Caco-2 (cell line): ENCODE data around the gene PLSCR5. TPM values are rescaled to one million over a fixed set of nuclear protein-coding genes. Genes with fewer than 3 reads are reported as not detected.
A peak's percentile ranks its signal among the peaks of the same experiment; 100 is the strongest.

Source experiments
- BruUV-seq: library from RNA; stranded (reverse); fragments of 400-500 nt; replicated peaks from 2 replicates; lab custom pipeline; 2021; lab: Mats Ljungman, UMichigan
- CTCF ChIA-PET: fragments of 300-600 bp; sonication (Branson Sonifier 250); formaldehyde crosslinking; loops from one replicate; lab custom pipeline; 2022; ENCODE audit warnings: antibody characterized with exemption; lab: Charles Lee
- POLR2A ChIA-PET: fragments of 300-600 bp; sonication (Branson Sonifier 250); formaldehyde crosslinking; loops from one replicate; lab custom pipeline; 2022; ENCODE audit warnings: antibody characterized with exemption; lab: Charles Lee
- DNase-seq, 2 experiments: peaks; one replicate each; pipeline versions ENCODE4 v3.0.0 to v3.0.0-alpha.2; 2020 to 2022
- H3K27me3 ChIP-seq: replicated peaks from 2 replicates; pipeline ENCODE4 v1.6.0; 2011; ENCODE audit warnings: low read length; ENCODE audit not compliant: control insufficient read depth, insufficient read depth
- H3K36me3 ChIP-seq: 2 replicates; pipeline ENCODE4 v1.5.1; 2011; ENCODE audit warnings: low read length; ENCODE audit not compliant: control insufficient read depth, insufficient read depth
- H3K4me1 ChIP-seq: fragments of 250-450 bp; sonication (Bioruptor Pico); 2 replicates; pipeline ENCODE4 v1.5.1; 2020; ENCODE audit warnings: mild to moderate bottlenecking
- H3K4me3 ChIP-seq: 2 replicates; pipeline ENCODE4 v1.5.1; 2011; ENCODE audit warnings: low read depth, mild to moderate bottlenecking, control low read depth, low read length
- H3K9me3 ChIP-seq: fragments of 250-450 bp; sonication (Bioruptor Pico); 2 replicates; pipeline ENCODE4 v1.5.1; 2020; ENCODE audit warnings: mild to moderate bottlenecking, moderate library complexity
- H3K27ac Mint-ChIP-seq: one replicate; pipeline ENCODE4 v1.8.0; 2022; ENCODE audit warnings: mixed read lengths; ENCODE audit not compliant: unreplicated experiment
- H3K27me3 Mint-ChIP-seq: one replicate; pipeline ENCODE4 v1.8.0; 2022; ENCODE audit warnings: mixed read lengths; ENCODE audit not compliant: insufficient read depth, unreplicated experiment
- H3K36me3 Mint-ChIP-seq: one replicate; pipeline ENCODE4 v1.8.0; 2022; ENCODE audit warnings: mild to moderate bottlenecking, mixed read lengths; ENCODE audit not compliant: insufficient read depth, unreplicated experiment
- H3K4me1 Mint-ChIP-seq: one replicate; pipeline ENCODE4 v1.8.0; 2022; ENCODE audit warnings: low read depth, mixed read lengths; ENCODE audit not compliant: unreplicated experiment
- H3K4me3 Mint-ChIP-seq: one replicate; pipeline ENCODE4 v1.8.0; 2022; ENCODE audit warnings: mild to moderate bottlenecking, moderate library complexity, mixed read lengths; ENCODE audit not compliant: unreplicated experiment
- H3K9me3 Mint-ChIP-seq: one replicate; pipeline ENCODE4 v1.8.0; 2022; ENCODE audit warnings: mixed read lengths; ENCODE audit not compliant: unreplicated experiment
- CTCF ChIP-seq, 2 experiments: fragments of 200-600 bp in 1 of 2; IDR thresholded peaks; 1 replicate in 1 of 2; 2 replicates in 1 of 2; pipeline versions ENCODE4 v1.5.1 to v1.8.0; 2011 to 2022; ENCODE audit warnings: antibody characterized with exemption in 1 of 2, control low read depth in 1 of 2, inconsistent platforms in 1 of 2, low read depth in 1 of 2, low read length in 1 of 2, mild to moderate bottlenecking in 1 of 2, moderate library complexity in 1 of 2; ENCODE audit not compliant: insufficient read depth in 1 of 2, severe bottlenecking in 1 of 2, unreplicated experiment in 1 of 2
- intact Hi-C: fragments of 100-400 bp; cut with micrococcal nuclease; formaldehyde crosslinking; loops from one replicate; pipeline ENCODE4 v1.10.0; 2022; ENCODE audit not compliant: unreplicated experiment
- total RNA-seq: library from RNA; stranded (reverse); gene quantifications from 2 replicates; pipeline ENCODE4 v1.2.3, GENCODE V29; 2022

The PLSCR5 gene
- total RNA-seq, 1 experiment from 2014 or later: not detected

- Mint-ChIP-seq H3K36me3 (no peaks in the 10 kb centered on the region), H3K27ac (no peak overlapping the region), H3K27me3 (no peaks in the 10 kb centered on the region), H3K4me3 (no peak overlapping the region), H3K4me1 (no peaks in the 10 kb centered on the region), H3K9me3 (no peaks in the 10 kb centered on the region)
- no peak for DNase-seq
- no peaks in the 10 kb centered on the region for H3K9me3 ChIP-seq
- H3K4me3 ChIP-seq: no peak overlapping the region
- no peaks in the 10 kb centered on the region for H3K36me3 ChIP-seq
- no TSS peak for BruUV-seq
- POLR2A ChIA-PET: no interaction called here
- H3K4me1 ChIP-seq: no peaks in the 10 kb centered on the region
- no peak for TF ChIP-seq CTCF (IDR thresholded peaks at IDR 0.05; ENCODE audit: insufficient read depth in 1 of 2, low read depth in 1 of 2, low read length in 1 of 2, severe bottlenecking in 1 of 2, unreplicated experiment in 1 of 2)
- intact Hi-C loops: no loop called here
- no peaks in the 10 kb centered on the region for H3K27me3 ChIP-seq
- CTCF ChIA-PET: no interaction called here
These were observed 41.1 kb upstream of the PLSCR5 start for GRCh38 chr3:146646261-146646660.

- no peaks in the 10 kb centered on the region for H3K9me3 ChIP-seq
- H3K9me3 Mint-ChIP-seq: no peaks in the 10 kb centered on the region
- H3K4me3 Mint-ChIP-seq: no peak overlapping the region
- H3K27me3 Mint-ChIP-seq: no peaks in the 10 kb centered on the region
- H3K36me3 Mint-ChIP-seq: no peaks in the 10 kb centered on the region
- ChIA-PET POLR2A (no interaction called here), CTCF (no interaction called here)
- BruUV-seq: no TSS peak
- H3K27ac Mint-ChIP-seq: no peak overlapping the region
- no peak overlapping the region for H3K4me3 ChIP-seq
- no peaks in the 10 kb centered on the region for H3K27me3 ChIP-seq
- peaks cover 6% of the 10 kb centered on the region for H3K4me1 ChIP-seq
- peak; percentile 33 to 54 for TF ChIP-seq CTCF (IDR thresholded peaks at IDR 0.05; ENCODE audit: insufficient read depth in 1 of 2, low read depth in 1 of 2, low read length in 1 of 2, severe bottlenecking in 1 of 2, unreplicated experiment in 1 of 2)
- peak in 1 of 2 experiments; percentile 34 for DNase-seq
- H3K36me3 ChIP-seq: no peaks in the 10 kb centered on the region
- H3K4me1 Mint-ChIP-seq: no peaks in the 10 kb centered on the region
- intact Hi-C loops: loop anchor here (1.0 to 2.0 kb wide), 5 partner anchors 51 to 452 kb away; no protein-coding TSS in a partner anchor
These were observed 36.1 kb upstream of the PLSCR5 start for GRCh38 chr3:146640955-146641867.

- Histone ChIP-seq H3K4me3 (no peak overlapping the region), H3K4me1 (peaks cover 6% of the 10 kb centered on the region), H3K9me3 (no peaks in the 10 kb centered on the region), H3K36me3 (no peaks in the 10 kb centered on the region), H3K27me3 (no peaks in the 10 kb centered on the region)
- ChIA-PET CTCF (no interaction called here), POLR2A (no interaction called here)
- intact Hi-C loops: loop anchor here (1.0 to 2.0 kb wide), 4 partner anchors 50 to 452 kb away; no protein-coding TSS in a partner anchor
- H3K4me3 Mint-ChIP-seq: no peak overlapping the region
- BruUV-seq: no TSS peak
- no peak for DNase-seq
- no peaks in the 10 kb centered on the region for H3K27me3 Mint-ChIP-seq
- H3K4me1 Mint-ChIP-seq: no peaks in the 10 kb centered on the region
- TF ChIP-seq CTCF (IDR thresholded peaks at IDR 0.05; ENCODE audit: insufficient read depth in 1 of 2, low read depth in 1 of 2, low read length in 1 of 2, severe bottlenecking in 1 of 2, unreplicated experiment in 1 of 2): no peak
- H3K9me3 Mint-ChIP-seq: no peaks in the 10 kb centered on the region
- H3K27ac Mint-ChIP-seq: no peak overlapping the region
- H3K36me3 Mint-ChIP-seq: no peaks in the 10 kb centered on the region
These were observed 35.2 kb upstream of the PLSCR5 start for GRCh38 chr3:146640361-146640760.
